HG02763 (cell line): Measurements from ENCODE around the gene ATP2C2.
"Not testable (repeated sequence)": the region's sequence is repeated elsewhere in the genome, so short reads cannot be mapped to it uniquely, and the experiment has no call there.

Source experiments
- ATAC-seq: cut with Tn5 transposase; IDR thresholded peaks from one replicate; pipeline ENCODE4 v1.9.1; 2021; ENCODE audit warnings: mild to moderate bottlenecking, moderate library complexity; ENCODE audit not compliant: unreplicated experiment

The ATP2C2 gene, protein sequence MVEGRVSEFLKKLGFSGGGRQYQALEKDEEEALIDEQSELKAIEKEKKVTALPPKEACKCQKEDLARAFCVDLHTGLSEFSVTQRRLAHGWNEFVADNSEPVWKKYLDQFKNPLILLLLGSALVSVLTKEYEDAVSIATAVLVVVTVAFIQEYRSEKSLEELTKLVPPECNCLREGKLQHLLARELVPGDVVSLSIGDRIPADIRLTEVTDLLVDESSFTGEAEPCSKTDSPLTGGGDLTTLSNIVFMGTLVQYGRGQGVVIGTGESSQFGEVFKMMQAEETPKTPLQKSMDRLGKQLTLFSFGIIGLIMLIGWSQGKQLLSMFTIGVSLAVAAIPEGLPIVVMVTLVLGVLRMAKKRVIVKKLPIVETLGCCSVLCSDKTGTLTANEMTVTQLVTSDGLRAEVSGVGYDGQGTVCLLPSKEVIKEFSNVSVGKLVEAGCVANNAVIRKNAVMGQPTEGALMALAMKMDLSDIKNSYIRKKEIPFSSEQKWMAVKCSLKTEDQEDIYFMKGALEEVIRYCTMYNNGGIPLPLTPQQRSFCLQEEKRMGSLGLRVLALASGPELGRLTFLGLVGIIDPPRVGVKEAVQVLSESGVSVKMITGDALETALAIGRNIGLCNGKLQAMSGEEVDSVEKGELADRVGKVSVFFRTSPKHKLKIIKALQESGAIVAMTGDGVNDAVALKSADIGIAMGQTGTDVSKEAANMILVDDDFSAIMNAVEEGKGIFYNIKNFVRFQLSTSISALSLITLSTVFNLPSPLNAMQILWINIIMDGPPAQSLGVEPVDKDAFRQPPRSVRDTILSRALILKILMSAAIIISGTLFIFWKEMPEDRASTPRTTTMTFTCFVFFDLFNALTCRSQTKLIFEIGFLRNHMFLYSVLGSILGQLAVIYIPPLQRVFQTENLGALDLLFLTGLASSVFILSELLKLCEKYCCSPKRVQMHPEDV

DNA sequence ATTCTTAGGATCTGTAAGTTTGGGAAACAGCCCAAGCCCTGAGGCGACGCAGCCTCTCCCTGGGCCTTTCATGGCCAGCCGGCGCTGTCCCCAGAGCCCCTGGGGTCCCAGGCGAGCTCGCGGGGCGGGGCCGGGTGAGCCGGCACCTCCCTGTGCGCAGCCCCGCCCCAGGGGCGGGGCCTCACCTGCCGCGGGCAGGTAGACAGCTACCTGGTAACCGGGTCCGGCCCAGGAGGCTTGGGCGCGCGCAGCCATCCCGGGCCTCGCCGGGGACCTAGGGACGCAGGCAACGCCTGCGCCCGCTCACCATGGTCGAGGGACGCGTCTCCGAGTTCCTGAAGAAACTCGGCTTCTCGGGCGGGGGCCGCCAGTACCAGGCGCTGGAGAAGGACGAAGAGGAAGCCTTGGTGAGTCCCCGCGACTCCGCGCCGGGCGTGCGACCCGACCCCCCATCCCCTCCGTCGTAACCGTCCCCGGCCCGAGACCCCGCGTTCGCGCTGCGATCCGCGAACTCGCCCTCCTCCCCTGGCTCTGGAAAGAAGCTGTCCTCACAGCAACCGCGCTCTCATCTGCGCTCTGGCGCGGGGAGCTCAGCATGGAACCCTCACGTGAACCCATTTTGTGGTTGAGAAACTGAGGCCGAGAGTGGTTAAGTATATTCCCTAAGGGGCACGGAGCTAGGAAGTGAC lies at the start of gene ATP2C2:
TSS of gene ATP2C2 (plus strand) at position 231 of the 689 bp plus-strand sequence. CDS start at position 309, 78 bp downstream.
- ATAC-seq = no peak

DNA sequence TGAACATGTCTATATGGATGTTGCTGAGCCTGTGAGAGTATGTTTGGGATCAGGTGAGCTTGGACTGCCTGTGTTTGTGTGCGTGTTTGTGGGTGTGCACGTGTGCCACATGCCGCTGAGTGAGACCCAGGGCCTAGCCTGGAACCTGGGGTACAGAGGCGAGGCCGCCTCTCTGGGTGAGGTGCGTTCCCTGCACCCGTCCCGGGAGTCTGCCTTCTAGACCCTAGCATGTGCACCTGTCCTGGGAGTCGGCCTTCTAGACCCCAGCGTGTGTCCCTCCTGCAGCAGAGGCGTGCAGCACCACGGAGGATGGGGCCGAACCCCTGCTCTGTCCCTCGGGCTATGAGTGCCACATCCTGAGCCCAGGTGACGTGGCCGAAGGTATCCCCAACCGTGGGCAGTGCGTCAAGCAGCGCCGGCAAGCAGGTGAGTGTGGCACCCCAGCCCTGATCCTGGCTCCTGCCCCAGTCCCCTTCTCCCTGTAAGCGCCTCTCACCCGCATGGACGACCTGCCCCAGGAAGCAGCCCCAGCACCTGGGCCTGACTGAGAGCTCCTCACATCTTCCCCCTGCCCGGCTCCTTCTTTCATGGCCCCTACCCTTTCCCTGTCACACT lies 49.1 kb upstream of the ATP2C2 start:
- no peak for ATAC-seq

DNA sequence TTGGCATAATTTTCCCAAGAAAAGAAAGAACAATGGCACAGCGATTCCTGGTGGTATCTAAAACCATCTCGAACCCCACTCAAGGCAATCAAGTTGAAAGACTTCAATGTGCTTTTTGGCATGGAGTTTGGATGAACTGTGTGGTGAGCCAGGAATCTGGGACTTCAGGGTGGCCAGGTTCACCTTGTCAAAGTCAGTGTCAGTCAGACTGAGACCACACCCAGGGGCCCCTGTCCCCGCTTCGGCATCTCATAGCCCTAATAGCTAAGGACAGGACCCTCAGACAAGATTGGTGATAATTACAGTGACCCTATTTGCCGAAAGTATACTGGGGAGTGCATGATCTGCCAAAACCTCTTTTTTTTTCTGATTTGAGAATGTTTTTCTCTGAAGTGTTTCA lies 47.8 kb upstream of the ATP2C2 start:
- no peak for ATAC-seq

DNA sequence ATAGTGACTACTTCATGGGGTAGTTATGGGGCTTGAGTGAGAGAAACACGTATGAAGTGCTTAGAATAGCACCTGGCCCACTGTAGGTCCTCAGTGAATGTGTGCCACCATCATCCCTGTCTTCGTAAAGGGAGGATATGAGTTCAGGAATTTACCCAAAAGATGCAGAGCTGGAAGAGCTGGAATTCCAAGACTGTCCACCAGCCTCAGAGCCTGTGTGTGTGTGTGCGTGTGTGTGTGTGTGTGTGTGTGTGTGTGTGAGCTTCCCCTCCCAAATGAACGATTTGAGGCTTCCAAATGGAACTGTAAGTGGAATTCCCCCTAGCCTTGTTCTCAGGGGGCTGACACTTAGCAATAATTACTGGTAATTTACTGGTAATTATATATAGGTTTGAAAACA lies 46.4 kb upstream of the ATP2C2 start:
- no peak for ATAC-seq

DNA sequence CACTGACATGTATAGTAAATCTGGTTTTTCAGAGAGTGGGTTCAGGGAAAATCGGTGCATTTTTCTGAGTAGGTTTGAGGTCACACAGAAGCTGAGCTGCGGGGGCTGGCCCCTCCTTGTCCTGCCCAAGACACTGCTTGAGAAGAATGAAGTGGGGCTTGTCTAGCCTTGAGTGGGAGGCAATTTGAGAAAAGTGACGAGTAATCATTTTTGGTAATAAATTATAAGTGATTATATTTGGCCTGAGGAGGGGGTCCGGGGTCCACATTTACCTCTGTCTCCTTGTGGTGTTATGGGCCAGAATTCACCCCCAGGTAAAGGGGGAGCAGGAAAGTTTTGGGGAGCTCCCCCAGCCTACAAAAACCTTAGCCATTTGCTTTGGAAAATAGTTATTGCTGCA lies 45.6 kb upstream of the ATP2C2 start:
- no peak for ATAC-seq

DNA sequence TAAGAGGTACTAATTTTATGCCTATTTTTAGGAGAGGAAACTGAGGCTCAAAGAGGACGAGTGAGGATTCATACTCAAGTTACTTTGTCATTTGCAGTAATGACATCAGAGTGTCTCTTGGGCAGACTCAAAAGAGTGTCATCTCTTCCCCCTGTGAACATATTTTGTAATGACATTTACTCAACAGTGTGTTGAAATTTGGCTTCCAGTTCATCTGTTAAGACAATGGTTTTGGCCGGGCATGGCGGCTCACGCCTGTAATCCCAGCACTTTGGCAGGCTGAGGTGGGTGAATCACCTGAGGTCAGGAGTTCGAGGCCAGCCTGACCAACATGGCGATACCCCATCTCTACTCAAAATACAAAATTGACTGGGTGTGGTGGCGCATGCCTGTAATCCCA lies 44.7 kb upstream of the ATP2C2 start:
- no peak for ATAC-seq

DNA sequence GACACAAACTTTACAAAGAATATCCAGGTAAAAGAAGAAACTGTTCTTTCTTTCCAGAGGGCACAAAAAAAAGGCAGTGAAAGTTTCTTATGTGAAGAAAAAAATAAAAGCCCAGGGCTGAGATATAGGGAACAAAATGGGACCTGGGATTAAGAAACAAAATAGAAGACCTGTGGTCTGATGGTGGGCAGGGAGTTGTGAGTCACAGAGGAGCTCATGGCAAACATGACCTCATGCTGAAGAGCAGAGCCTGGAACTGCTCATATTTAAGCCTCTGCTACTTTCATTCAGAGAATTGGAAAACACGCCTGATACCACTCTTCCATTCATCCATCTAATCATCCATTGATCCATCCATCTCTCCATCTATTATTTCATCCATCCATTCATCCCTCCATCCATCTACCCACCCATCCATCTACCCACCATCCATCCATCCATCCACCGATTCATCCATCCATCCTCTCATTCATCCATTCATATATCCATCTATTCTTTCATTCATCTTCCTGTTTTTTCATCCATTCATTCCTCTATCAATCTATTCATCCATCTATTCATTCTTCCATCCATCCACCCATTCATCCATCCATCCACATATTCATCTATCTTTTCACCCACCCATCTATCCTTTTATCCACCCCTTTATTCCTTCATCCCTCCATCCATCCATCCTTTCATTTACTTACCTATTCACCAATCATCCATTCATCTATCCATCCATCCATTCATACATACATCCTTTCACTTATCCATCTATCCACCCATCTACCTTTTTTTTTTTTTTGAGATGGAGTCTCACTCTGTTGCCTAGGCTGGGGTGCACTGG lies 43.7 kb upstream of the ATP2C2 start:
- ATAC-seq = no peak

DNA sequence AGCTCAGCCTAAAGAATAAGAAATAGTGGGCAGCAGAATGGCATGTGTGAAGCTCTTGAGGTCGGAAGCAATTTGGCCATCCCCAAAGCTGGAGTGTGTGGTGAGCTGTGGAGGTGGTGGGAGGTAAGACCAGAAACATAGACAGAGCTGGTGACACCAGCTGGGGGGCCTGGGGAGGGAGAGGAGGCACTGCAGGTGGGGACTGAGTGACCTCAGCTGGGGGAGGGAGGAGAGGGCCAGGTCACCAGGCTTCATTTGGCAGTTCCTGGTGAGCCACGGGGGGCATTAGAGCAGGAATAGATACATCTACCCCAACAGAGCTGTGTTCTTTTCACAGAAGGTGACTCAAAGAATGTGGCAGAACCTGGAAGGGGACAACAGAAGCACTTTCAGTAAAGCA lies 41.8 kb upstream of the ATP2C2 start:
- ATAC-seq = no peak

DNA sequence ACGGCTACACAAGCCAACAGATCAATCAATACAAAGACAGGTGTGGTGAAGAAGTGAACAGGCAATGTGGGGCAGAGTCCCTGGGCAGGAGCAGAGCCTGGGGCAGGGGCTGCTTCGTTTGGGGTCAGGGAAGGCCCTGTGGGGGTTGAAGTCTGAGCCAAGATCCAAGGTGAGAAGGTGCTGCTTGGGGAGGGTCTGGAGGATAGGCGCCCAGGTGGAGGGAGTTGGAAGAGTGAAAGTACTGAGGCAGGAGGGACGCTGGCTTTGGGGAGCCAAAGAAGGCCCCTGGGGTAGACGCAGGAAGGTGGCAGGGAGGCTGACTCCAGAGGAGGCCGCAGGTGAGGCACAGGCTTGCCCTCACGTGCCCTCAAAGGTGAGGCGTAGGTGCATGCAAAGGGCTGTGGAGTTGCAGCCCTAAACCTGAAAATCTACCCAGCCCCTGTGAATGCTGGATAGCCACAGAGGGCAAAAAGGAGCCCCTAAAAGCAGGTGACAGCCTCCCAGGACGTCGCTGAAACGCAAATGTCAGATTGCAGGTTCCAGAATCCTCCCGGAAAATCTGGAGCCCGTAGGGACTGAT lies 40.3 kb upstream of the ATP2C2 start:
- no peak for ATAC-seq

DNA sequence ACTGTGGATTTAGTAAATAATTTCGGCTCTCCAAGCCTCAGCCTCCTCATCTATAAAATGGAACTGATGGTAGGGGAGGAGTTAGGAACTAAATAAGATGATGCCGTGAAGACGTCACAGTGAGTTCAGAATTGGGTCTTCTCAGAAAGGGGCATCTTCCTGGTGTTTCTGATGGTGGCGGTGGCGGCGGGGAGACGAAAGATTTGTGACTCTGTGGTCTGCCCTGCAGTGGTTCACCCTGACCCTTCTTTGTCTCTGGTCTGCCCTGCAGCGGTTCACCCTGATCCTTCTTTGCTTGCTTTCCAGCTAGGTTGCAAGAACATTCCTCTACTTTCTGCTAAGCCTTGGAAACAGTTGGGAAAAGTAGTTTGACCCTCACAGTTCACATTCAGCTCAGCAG lies 39.3 kb upstream of the ATP2C2 start:
- no peak for ATAC-seq

DNA sequence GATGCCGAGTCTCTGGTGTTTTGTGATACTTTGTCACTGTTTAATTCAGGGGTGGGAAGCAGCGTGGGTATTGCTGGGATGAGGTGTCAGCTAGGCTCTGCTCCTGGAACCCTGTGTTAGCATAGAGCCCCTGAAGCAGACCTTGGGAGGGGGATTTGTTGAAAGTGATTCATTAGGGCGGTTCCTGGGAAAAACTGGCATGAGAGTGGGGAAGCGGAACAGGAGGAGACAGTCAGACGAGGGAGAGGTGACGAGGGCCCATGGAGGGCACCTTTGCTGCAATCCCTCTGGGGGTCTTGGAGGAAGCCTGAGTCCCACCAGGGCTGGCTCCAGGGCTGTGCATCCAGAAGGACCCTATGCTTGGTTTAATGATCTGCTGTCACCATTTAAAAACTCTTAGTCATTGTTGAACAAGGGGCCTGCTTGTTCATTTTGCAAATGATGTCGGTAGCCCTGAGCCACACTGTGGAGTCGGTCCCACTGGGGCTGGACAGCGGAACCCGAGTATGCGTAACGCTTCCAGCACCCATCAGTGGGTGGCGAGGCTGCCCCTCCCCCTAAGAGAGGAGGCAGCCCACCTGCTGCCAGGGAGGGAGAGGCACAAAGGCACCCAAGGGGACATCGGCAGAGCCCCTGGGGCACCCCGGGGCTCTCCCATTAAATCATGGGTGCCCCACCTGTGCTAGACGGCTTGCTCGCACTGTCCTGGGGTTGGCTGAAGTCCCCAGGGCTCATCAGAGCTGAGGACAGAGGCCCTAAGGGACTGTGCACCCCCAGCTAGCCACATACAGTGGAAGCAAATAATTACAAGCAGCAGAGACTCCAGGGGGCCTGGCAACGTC lies 38.3 kb upstream of the ATP2C2 start:
- no peak for ATAC-seq

DNA sequence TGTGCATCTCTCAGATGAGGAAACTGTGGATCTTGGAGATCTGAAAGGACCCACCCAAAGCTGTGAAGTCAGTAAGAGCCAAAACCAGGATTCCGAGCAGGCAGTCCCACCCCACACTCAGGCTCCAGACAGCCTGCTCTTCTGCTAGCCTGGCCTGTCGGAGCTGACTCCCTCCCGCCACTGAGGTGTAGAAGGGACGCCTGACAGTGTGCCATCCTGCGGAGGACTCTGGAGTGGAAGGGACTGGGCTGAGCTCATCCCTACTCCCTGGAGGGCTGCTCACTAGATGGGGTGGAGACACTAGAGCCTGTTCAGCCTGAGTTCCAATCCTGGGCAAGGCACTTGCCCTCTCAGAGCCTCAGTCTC lies 37.7 kb upstream of the ATP2C2 start:
- no peak for ATAC-seq

DNA sequence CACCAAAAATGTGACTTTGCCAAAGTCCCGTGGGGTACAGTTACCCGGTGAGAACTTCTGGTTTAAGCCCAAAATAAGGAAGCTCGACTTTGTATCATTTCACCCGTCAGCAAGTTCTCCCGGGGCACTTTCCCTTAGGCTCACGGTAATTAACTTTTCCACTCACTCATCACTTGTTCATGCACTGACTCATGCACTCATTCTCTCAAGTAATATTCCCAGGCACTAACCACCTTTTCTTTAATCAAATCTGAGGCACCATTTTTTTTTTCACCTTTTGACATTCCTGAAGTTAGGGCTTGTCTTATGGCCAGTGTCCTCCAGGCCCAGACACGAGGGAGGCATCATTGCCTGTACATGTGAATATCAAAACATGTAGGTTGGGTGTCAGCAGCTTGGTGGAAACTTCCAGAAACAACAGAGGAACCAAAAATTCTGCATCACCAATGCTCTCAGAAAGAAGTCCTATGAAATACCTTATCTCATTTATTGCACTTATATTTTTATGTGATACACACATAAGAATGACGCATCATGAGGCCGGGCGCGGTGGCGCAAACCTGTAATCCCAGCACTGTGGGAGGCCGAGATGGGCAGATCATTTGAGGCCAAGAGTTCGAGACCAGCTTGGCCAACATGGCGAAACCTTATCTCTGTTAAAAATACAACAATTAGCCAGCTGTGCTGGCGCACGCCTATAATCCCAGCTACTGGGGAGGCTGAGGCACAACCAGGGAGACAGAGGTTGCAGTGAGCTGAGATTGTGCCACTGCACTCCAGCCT lies 36.1 kb upstream of the ATP2C2 start:
- ATAC-seq = no peak

DNA sequence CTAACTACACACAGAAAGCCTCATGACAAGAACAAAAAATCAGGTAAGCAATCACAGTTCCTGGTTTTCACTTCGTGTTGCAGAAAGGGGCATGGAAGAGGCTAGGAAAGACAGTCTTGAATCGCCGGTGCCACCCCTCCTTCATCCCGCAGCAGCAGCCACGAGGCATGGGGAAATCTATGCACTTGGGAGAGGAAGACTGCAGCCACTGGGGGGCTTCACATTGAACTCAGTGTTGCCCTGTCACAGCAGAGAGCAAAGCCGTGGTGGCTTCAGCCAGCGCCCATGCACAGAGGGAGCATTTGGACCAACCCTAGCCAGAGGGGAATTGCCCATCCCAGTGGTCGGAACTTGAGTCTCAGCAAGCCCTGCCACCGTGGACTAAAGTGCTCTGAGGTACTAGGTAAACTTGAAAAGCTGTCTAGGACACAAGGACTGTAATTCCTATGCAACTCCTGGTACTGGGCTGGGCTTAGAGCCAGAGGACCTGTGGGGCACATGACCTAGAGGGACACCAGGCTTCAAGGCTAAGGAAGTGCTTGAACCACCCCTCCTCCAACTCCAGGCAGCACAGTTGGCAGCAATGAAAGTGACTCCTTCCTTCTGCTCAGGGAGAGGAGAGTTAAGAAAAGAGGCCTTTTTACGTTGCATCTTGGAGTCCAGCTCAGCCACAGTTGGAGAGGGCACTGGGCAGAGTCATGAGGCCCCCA lies 35.2 kb upstream of the ATP2C2 start:
- ATAC-seq = no peak

DNA sequence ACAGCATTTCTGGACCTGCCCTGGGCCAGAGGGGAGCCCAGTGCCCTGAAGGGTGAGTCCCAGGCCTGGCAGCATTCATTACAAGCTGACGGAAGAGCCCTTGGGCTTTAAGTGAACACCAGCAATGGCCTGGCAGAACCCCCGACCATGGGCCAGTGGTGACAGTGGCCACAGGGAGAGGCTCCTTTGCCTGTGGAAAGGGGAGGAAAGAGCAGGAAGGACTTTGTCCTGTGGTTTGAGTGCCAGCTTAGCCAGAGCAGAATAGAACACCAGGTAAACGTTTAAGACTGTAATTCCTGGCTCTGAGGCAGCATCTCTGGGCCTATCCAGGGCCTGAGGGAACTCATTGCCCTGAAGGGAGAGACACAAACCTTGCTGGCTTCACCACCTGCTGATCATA lies 34.3 kb upstream of the ATP2C2 start:
- no peak for ATAC-seq

DNA sequence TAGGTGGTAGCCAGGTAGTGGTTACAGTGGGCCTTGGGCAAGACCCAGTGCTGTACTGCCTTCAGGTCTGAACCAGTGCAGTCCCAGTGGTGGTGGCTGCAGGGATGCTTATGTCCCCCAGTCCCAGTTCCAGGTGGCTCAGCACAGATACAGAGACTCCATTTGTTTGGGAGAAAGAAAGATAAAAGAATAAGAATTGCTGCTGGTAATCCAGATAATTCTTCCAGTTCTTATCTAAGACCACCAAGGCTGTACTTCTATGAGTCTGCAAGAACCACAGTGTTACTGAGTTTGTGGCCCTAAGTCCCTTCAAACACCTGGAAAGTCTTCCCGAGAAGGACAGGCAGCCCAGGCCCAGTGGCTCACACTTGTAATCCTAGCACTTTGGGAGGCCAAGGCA lies 33.9 kb upstream of the ATP2C2 start:
- no peak for ATAC-seq

DNA sequence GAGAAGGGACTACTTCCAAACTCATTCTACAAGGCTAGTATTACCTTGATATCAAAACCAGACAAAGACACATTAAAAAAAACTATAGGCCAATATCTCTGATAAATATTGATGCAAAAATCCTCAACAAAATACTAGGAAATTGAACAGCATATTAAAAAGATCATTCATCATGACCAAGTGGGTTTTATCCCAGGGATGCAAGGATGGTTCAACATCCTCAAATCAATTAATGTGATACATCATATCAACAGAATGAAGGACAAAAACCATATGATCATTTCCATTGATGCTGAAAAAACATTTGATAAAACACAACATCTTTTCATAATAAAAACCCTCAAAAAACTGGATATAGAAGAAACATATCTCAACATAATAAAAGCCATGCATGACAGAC lies 31.1 kb upstream of the ATP2C2 start:
- not testable (repeated sequence) for ATAC-seq
